SIG-M5 (cell line): Measurements from ENCODE around the gene AP1M2.

Experiments
- DNase-seq: peaks from one replicate; lab custom pipeline; 2025; lab: John Stamatoyannopoulos, UW

The AP1M2 gene

DNA sequence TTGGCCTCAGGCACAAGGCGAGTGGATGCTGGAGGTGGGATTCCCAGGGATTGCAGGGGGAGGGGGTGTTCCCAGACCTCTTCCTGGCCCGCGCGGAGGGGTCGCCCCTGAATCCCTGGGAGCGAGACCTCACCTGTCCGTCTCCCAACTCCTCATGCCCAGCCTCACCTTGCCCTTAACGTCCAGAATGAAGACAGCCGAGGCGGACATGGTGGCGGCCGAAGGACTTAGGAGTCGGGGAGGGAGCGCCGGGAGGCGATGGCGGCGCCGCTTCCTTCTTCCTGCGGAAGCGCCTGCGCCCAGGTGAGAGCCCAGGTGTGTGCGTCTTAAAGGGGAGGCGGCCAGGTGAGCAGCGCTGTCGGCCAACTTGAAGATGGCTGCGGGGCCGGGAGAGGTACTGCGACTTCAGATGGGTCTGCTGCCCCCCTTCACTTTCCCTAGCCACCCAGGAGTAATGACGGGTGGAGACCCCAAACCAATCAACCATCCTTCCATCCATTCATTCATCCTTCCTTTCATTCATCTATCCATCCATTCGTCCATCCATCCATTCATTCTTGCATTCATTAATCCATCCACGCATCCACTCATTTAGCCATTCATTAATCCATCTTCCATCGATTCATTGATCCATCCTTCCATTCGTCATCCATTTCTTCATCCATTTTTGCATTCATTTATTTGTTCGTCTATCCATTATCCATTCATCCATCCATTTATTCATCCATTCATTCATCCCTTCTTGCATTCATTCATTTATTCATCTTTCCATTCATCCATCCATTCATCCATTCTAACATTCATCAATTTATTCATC is at the start of gene AP1M2:
TSS of gene AP1M2 (minus strand) at position 291 of the 817 bp plus-strand sequence. CDS start at position 210, 81 bp downstream.
- no peak for DNase-seq

- DNase-seq, result no peak
Observed at GRCh38 chr19:10636304-10636972, 49.3 kb upstream of the AP1M2 start.

DNA sequence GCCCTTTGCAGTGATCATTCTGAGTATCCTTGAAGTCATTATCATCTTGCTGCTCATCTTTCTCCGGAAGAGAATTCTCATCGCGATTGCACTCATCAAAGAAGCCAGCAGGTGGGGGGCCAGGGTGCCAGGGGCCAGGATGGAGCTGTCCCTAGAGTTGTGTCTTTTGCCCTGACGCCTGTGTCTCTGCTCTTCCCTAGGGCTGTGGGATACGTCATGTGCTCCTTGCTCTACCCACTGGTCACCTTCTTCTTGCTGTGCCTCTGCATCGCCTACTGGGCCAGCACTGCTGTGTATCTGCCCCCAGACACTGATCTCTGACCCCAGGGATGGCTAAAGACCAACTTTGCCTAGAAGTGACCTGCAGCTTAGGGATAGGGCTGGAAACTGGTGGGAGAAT is 47.9 kb upstream of the AP1M2 start:
- DNase-seq, result no peak

DNA sequence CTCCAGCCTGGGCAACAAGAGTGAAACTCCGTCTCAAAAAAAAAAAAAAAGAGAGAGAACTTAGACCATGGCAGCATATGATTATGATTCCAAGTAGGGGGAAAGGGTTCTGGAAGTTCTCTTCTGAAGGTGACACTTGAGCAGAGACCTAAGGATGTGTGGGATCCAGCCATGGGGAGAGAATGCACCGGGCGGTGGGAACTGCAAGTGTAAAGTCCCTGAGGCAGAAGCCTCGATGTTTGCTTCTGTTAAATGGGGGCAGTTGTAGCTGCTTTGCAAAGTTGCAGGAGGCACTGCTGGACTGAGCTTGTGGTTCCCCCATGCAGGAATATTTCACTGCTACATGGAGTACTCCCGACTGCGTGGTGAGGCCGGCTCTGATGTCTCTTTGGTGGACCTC is 47.3 kb upstream of the AP1M2 start:
- no peak for DNase-seq

GRCh38 chr19:10631874-10632273 is 44.8 kb upstream of the AP1M2 start:
- no peak for DNase-seq

- no peak for DNase-seq
Observed at GRCh38 chr19:10625762-10626138, 38.6 kb upstream of the AP1M2 start.

- DNase-seq, result no peak
Observed at GRCh38 chr19:10625003-10625761, 38.1 kb upstream of the AP1M2 start, which contains the start of gene SLC44A2. Gene SLC44A2, plus strand, starts transcription at chr19:10625553. Its CDS starts 81 bp downstream, at chr19:10625634.

DNA sequence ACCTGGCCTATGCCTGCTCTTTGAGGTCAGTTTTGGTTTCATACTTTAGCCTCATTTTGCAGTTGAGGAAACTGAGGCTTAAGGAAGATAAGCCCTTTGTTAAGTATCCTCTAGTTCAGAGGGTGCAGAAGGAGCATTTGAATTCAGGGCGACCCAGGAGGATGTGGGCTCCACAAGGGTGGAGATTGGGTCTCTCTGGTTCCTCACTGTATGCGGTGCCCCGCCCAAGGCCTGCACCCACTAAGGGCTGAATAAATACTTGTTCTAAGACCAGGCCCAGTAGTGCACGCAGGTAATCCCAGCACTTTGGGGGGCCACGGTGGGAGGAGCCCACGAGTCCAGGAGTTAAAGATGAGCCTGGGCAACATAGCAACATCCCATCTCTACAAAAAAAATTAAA is 37.5 kb upstream of the AP1M2 start:
- DNase-seq, result no peak

GRCh38 chr19:10621966-10622365 is 34.9 kb upstream of the AP1M2 start:
- no peak for DNase-seq

GRCh38 chr19:10620786-10621185 is 33.7 kb upstream of the AP1M2 start:
- DNase-seq, result no peak

DNA sequence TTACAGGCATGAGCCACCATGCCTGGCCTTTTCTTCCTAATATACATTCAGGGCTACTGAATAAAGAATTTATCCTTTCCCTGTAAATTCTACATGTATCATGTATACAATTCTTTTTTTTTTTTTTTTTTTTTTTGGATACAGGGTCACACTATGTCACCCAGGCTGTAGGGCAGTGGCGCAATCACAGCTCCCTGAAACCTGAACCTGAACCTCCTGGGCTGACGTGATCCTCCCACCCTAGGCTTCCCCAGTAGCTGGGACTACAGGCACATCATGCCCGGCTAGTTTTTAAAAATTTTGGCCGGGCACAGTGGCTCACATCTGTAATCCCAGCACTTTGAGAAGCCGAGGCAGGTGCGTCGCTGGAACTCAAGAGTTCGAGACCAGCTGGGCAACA is 31.7 kb upstream of the AP1M2 start:
- DNase-seq, result no peak

DNA sequence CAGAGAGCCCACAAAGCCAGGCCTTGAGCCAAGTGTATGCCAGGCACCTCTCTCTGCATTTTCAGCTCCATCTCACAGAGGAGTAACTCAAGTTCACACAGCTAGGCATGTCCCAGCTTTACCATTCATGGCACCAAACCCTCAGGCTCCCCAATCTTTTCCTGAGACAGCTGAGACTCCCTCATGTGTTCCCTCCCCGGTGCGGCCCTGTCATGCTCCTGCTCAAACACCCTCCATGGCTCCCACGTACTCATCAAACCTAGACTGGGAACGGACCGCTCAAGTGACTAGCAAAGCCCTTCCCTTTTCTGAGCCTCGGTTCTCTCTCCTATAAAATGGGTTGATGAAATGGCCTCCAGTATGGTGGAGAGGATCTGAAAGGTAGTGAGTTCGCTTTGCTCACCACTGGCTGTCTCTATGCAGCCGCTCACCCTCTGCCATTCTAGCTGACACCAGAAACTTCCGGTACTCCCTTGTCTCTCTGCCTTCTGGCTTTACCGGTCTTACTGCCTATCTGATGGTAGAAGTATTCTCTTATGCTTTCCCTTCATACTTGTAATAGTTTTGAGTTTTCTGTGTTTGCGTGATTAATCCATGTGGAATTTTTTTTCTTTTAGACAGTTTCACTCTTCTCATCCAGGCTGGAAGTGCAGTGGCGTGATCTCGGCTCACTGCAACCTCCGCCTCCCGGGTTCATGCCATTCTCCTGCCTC is 30.5 kb upstream of the AP1M2 start:
- no peak for DNase-seq

DNA sequence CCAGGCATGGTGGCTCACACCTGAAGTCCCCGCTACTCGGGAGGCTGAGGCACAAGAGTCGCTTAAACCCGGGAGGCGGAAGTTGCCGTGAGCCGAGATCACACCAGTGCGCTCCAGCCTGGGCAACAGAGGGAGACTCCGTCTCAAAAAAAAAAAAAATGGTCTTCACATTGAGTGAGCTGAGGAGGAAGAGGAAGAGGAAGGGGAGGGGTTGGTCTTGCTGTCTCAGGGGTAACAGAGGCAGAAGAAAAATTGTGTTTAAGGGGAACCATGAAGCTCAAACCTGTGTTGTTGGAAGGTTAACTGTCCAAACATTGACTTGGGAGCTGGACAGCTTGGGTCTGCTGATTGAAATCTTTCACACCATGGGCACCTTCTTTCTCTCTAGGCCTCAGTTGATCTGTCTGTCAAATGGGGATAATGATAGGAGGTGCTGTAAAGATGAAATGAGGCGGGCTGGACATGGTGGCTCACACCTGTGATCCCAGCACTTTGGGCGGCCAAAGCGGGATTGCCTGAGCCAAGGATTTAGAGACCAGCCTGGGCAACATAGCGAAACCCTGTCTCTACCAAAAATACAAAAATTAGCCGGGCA is 28.4 kb upstream of the AP1M2 start:
- no peak for DNase-seq

- no peak for DNase-seq
Observed at GRCh38 chr19:10612499-10613119, 25.5 kb upstream of the AP1M2 start.

DNA sequence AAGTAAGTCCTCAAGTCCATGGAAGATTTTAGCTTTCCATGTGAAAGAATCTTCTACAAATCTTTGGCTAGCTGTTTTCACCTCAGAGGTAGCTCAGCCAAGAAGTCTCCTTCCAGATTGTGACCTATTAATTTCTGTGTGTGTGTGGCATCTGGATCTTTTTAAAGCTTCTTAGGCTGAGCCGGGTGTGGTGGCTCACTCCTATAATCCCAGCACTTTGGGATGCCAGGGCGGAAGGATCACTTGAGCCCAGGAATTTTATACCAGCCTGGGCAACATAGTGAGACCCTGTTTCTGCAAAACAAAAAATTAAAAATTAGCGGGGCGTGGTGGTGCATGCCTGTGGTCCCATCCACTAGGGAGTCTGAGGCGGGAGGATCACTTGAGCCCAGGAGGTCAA is 24.8 kb upstream of the AP1M2 start:
- DNase-seq, result no peak

GRCh38 chr19:10604460-10604980 is 17.4 kb upstream of the AP1M2 start:
- no peak for DNase-seq

DNA sequence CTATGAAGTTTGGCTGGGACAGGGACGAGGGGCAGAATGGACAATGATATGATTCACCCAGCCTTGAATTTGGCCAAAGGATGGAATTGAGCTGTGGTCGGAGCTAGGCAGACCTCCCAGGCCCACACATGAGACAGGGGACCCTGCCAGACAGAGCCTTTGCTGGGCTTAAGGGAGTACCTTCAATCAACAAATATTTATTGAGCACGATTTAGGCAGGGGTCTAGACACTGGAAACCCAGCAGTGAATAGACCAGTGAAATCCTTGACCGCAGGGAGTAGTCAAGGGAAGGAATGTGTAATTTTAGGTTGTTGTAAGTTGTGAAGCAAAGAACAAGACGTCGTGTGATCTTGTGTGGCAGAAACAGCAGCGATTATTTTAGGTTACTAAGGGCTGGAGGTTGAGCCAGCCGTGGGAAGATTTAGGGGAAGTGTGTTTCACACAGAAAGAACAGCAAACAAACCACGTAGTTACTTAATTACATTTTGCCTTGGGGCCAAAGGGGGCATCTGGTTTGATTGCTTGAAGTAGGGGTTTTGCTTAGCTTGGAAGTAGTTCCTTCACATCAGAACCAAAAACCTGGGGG is 16.9 kb upstream of the AP1M2 start:
- DNase-seq, result peak; percentile 69

DNA sequence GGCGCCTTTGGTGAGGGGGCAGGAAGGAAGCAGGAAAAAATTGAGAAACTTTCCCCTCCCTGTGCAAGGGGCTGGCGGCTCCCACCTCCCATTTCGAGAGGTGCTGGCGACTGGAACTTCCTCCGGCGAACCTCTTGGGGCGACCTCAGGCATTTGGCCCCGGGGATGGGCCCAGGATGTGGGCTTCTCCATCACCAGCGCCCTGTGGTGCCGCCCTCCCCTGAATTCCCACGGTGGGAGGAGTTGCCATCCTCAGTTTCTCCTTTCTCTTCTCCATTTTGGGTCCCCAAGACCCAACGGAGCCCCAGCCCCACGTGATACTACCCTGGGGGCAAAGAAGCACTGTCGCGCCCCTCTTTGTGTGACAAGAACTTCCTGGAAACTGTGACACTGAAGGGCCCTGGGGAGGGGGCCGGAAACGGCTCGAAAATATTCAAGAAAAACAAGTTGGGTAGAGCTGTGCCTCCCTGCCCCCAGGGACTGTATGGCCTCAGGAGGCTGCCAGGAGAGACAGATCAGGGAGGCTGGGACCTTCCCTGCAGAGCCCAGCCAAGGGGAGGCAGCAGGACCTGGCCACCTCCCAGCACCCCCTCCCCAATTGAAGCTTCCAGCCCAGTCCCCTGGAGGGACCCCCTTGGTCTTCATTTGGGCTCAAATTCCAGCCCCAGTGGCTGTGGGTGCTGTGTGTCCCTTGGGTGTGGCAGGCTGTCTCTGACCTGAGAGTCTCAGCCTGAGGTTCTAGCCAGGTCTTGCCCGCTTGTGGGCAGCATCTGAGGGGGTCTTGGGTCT is 16.2 kb upstream of the AP1M2 start:
- DNase-seq, result no peak

- no peak for DNase-seq
Observed at GRCh38 chr19:10602330-10603083, 15.4 kb upstream of the AP1M2 start.
